ENCODE measurements around the gene DGCR2.

DNA sequence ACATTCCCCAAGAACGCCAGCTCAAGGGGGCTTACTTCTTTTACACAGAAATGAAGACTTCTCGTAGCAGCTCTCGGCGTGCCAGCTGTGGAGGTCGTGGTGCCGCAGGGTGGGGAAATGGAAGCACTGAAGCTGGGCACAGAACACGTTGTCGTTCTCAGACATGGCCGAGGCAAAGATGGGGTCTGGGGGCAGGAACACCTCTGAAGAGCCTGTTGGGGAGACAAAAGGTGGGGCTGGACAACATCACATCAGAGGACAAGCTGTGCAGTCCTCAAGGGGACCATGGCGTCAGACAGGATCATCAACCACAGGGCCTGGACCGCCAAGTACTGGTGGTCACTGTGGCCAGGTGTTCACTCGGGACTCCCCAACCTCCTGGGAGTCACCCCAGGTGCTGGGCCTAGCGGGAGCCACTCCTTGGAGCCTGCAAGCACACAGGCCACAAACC lies 65.2 kb downstream of the DGCR2 start:
- TF ChIP-seq POLR2A (IDR thresholded peaks at IDR 0.05), result no peak
- TF ChIP-seq, protein P1, sequence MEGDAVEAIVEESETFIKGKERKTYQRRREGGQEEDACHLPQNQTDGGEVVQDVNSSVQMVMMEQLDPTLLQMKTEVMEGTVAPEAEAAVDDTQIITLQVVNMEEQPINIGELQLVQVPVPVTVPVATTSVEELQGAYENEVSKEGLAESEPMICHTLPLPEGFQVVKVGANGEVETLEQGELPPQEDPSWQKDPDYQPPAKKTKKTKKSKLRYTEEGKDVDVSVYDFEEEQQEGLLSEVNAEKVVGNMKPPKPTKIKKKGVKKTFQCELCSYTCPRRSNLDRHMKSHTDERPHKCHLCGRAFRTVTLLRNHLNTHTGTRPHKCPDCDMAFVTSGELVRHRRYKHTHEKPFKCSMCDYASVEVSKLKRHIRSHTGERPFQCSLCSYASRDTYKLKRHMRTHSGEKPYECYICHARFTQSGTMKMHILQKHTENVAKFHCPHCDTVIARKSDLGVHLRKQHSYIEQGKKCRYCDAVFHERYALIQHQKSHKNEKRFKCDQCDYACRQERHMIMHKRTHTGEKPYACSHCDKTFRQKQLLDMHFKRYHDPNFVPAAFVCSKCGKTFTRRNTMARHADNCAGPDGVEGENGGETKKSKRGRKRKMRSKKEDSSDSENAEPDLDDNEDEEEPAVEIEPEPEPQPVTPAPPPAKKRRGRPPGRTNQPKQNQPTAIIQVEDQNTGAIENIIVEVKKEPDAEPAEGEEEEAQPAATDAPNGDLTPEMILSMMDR (IDR thresholded peaks at IDR 0.05), result no peak

Data from esophagus squamous epithelium (tissue), 4 donors.